Activated CD4-positive, alpha-beta T cell treated with anti-CD3 and anti-CD28 coated beads, Interleukin-2, amount 10 ng/mL, durations not matched to agents 7 days and 5 days (primary cell): ENCODE data around the gene SUN5. TPM values are rescaled to one million over a fixed set of nuclear protein-coding genes. Genes with fewer than 3 reads are reported as not detected.

Experiments used
- CTCF ChIA-PET: fragments of 350-600 bp; sonication (Branson Sonifier 250); formaldehyde crosslinking; loops from one replicate; lab custom pipeline; 2021; ENCODE audit warnings: antibody characterized with exemption; lab: Charles Lee
- POLR2A ChIA-PET: fragments of 350-600 bp; sonication (Branson Sonifier 250); formaldehyde crosslinking; loops from one replicate; lab custom pipeline; 2021; ENCODE audit warnings: antibody characterized with exemption; lab: Charles Lee
- DNase-seq: peaks from one replicate; pipeline ENCODE4 v3.0.0-alpha.2; 2020
- H3K27ac Mint-ChIP-seq: one replicate; pipeline ENCODE4 v1.8.0; 2021; ENCODE audit warnings: mild to moderate bottlenecking, moderate library complexity, mixed read lengths
- H3K27me3 Mint-ChIP-seq: one replicate; pipeline ENCODE4 v1.8.0; 2021; ENCODE audit warnings: mixed read lengths
- H3K36me3 Mint-ChIP-seq: one replicate; pipeline ENCODE4 v1.8.0; 2021; ENCODE audit warnings: low read depth, mixed read lengths
- H3K4me1 Mint-ChIP-seq: one replicate; pipeline ENCODE4 v1.8.0; 2021; ENCODE audit warnings: mixed read lengths
- H3K4me3 Mint-ChIP-seq: one replicate; pipeline ENCODE4 v1.8.0; 2021; ENCODE audit warnings: mild to moderate bottlenecking, moderate library complexity, mixed read lengths
- H3K9me3 Mint-ChIP-seq: one replicate; pipeline ENCODE4 v1.8.0; 2021; ENCODE audit warnings: mixed read lengths
- total RNA-seq, 2 experiments: library from RNA; stranded (reverse); gene quantifications; one replicate each; pipeline ENCODE4 v1.2.3, GENCODE V29; 2021

The SUN5 gene
- total RNA-seq, 2 experiments from 2014 or later: not detected

- Mint-ChIP-seq H3K4me3 (no peak overlapping the region), H3K27ac (no peak overlapping the region), H3K4me1 (no peaks in the 10 kb centered on the region), H3K36me3 (no peaks in the 10 kb centered on the region), H3K9me3 (no peaks in the 10 kb centered on the region), H3K27me3 (no peaks in the 10 kb centered on the region)
- DNase-seq: no peak
- POLR2A ChIA-PET: no interaction called here
- CTCF ChIA-PET: interaction anchor here (0.9 kb wide), 1 partner anchor 40 kb away, joined by 3 read pairs; no protein-coding TSS in a partner anchor
Observed at GRCh38 chr20:33015700-33016580, 11.7 kb upstream of the SUN5 start.

GRCh38 chr20:33015114-33015484 lies 10.9 kb upstream of the SUN5 start:
- Mint-ChIP-seq H3K27ac (no peak overlapping the region), H3K36me3 (no peaks in the 10 kb centered on the region), H3K4me3 (no peak overlapping the region), H3K27me3 (no peaks in the 10 kb centered on the region), H3K4me1 (no peaks in the 10 kb centered on the region), H3K9me3 (no peaks in the 10 kb centered on the region)
- ChIA-PET POLR2A (no interaction called here), CTCF (interaction anchor here (0.5 to 0.9 kb wide), 2 partner anchors 39 to 164 kb away, joined by 3 to 4 read pairs; no protein-coding TSS in a partner anchor)
- DNase-seq: no peak

GRCh38 chr20:33014336-33015113 lies 10.3 kb upstream of the SUN5 start:
- POLR2A ChIA-PET: no interaction called here
- H3K36me3 Mint-ChIP-seq: no peaks in the 10 kb centered on the region
- CTCF ChIA-PET: interaction anchor here (0.5 to 0.9 kb wide), 2 partner anchors 38 to 164 kb away, joined by 3 to 4 read pairs; no protein-coding TSS in a partner anchor
- H3K27ac Mint-ChIP-seq: no peak overlapping the region
- no peak overlapping the region for H3K4me3 Mint-ChIP-seq
- no peaks in the 10 kb centered on the region for H3K9me3 Mint-ChIP-seq
- no peaks in the 10 kb centered on the region for H3K4me1 Mint-ChIP-seq
- no peaks in the 10 kb centered on the region for H3K27me3 Mint-ChIP-seq
- DNase-seq: no peak

- no peak for DNase-seq
- Mint-ChIP-seq H3K27ac (no peak overlapping the region), H3K9me3 (no peaks in the 10 kb centered on the region), H3K4me1 (no peaks in the 10 kb centered on the region), H3K36me3 (no peaks in the 10 kb centered on the region), H3K4me3 (no peak overlapping the region), H3K27me3 (no peaks in the 10 kb centered on the region)
- CTCF ChIA-PET: no interaction called here
- POLR2A ChIA-PET: no interaction called here
Observed at GRCh38 chr20:33013701-33014326, 9.6 kb upstream of the SUN5 start.

- Mint-ChIP-seq H3K9me3 (no peaks in the 10 kb centered on the region), H3K4me1 (no peaks in the 10 kb centered on the region), H3K27me3 (no peaks in the 10 kb centered on the region), H3K36me3 (no peaks in the 10 kb centered on the region), H3K4me3 (no peak overlapping the region), H3K27ac (no peak overlapping the region)
- no peak for DNase-seq
- ChIA-PET CTCF (interaction anchor here (1.0 kb wide), 1 partner anchor 13 kb away, joined by 3 read pairs; no protein-coding TSS in a partner anchor), POLR2A (no interaction called here)
Observed at GRCh38 chr20:33012327-33013189, 8.3 kb upstream of the SUN5 start.

GRCh38 chr20:33010674-33011449 lies 6.6 kb upstream of the SUN5 start:
- no peaks in the 10 kb centered on the region for H3K4me1 Mint-ChIP-seq
- H3K27ac Mint-ChIP-seq: no peak overlapping the region
- POLR2A ChIA-PET: no interaction called here
- no peaks in the 10 kb centered on the region for H3K36me3 Mint-ChIP-seq
- DNase-seq: no peak
- CTCF ChIA-PET: interaction anchor here (1.4 to 1.7 kb wide), 2 partner anchors 21 to 65 kb away, joined by 3 to 4 read pairs; no protein-coding TSS in a partner anchor
- H3K27me3 Mint-ChIP-seq: no peaks in the 10 kb centered on the region
- no peak overlapping the region for H3K4me3 Mint-ChIP-seq
- peaks cover 2% of the 10 kb centered on the region for H3K9me3 Mint-ChIP-seq

GRCh38 chr20:33010133-33010504 lies 5.9 kb upstream of the SUN5 start:
- H3K27me3 Mint-ChIP-seq: no peaks in the 10 kb centered on the region
- H3K4me1 Mint-ChIP-seq: peaks cover 2% of the 10 kb centered on the region
- H3K9me3 Mint-ChIP-seq: peaks cover 5% of the 10 kb centered on the region
- peaks cover 2% of the 10 kb centered on the region for H3K36me3 Mint-ChIP-seq
- DNase-seq: no peak
- ChIA-PET POLR2A (no interaction called here), CTCF (interaction anchor here (1.4 to 1.7 kb wide), 2 partner anchors 21 to 66 kb away, joined by 3 to 4 read pairs; no protein-coding TSS in a partner anchor)
- no peak overlapping the region for H3K27ac Mint-ChIP-seq
- H3K4me3 Mint-ChIP-seq: no peak overlapping the region

- Mint-ChIP-seq H3K27me3 (no peaks in the 10 kb centered on the region), H3K9me3 (peaks cover 6% of the 10 kb centered on the region), H3K27ac (no peak overlapping the region), H3K4me3 (no peak overlapping the region), H3K4me1 (peaks cover 6% of the 10 kb centered on the region), H3K36me3 (peaks cover 2% of the 10 kb centered on the region)
- ChIA-PET CTCF (interaction anchor here (1.4 to 1.7 kb wide), 2 partner anchors 20 to 67 kb away, joined by 3 to 4 read pairs; no protein-coding TSS in a partner anchor), POLR2A (no interaction called here)
- no peak for DNase-seq
Observed at GRCh38 chr20:33009214-33010132, 5.2 kb upstream of the SUN5 start.

- Mint-ChIP-seq H3K27ac (no peak overlapping the region), H3K36me3 (peaks cover 2% of the 10 kb centered on the region), H3K4me1 (peaks cover 6% of the 10 kb centered on the region), H3K9me3 (peaks cover 6% of the 10 kb centered on the region), H3K27me3 (no peaks in the 10 kb centered on the region), H3K4me3 (no peak overlapping the region)
- CTCF ChIA-PET: interaction anchor here (0.6 to 1.0 kb wide), 2 partner anchors 64 to 95 kb away, joined by 3 read pairs; no protein-coding TSS in a partner anchor
- DNase-seq: no peak
- POLR2A ChIA-PET: no interaction called here
Observed at GRCh38 chr20:33008336-33009213, 4.3 kb upstream of the SUN5 start.
